ENCODE data around the gene YEATS4. TPM values are rescaled to one million over a fixed set of nuclear protein-coding genes. Genes with fewer than 3 reads are reported as not detected.

The YEATS4 gene
- total RNA-seq, 1 donor = 37.2 TPM

- no peak overlapping the region for H3K4me3 ChIP-seq (ENCODE audit: low read depth, low read length)
- DNase-seq (ENCODE audit: low read depth) = no peak
- TF ChIP-seq, protein P1, sequence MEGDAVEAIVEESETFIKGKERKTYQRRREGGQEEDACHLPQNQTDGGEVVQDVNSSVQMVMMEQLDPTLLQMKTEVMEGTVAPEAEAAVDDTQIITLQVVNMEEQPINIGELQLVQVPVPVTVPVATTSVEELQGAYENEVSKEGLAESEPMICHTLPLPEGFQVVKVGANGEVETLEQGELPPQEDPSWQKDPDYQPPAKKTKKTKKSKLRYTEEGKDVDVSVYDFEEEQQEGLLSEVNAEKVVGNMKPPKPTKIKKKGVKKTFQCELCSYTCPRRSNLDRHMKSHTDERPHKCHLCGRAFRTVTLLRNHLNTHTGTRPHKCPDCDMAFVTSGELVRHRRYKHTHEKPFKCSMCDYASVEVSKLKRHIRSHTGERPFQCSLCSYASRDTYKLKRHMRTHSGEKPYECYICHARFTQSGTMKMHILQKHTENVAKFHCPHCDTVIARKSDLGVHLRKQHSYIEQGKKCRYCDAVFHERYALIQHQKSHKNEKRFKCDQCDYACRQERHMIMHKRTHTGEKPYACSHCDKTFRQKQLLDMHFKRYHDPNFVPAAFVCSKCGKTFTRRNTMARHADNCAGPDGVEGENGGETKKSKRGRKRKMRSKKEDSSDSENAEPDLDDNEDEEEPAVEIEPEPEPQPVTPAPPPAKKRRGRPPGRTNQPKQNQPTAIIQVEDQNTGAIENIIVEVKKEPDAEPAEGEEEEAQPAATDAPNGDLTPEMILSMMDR (IDR thresholded peaks at IDR 0.05; ENCODE audit: insufficient read depth, low read length) = no peak
Measured at GRCh38 chr12:69342421-69342820, 17.1 kb upstream of the YEATS4 start.

- TF ChIP-seq, protein P1 (IDR thresholded peaks at IDR 0.05; ENCODE audit: insufficient read depth, low read length) = no peak
- H3K4me3 ChIP-seq (ENCODE audit: low read depth, low read length) = no peak overlapping the region
- no peak for DNase-seq (ENCODE audit: low read depth)
Measured at GRCh38 chr12:69343357-69343756, 16.2 kb upstream of the YEATS4 start.

- H3K4me3 ChIP-seq (ENCODE audit: low read depth, low read length) = no peak overlapping the region
- no peak for DNase-seq (ENCODE audit: low read depth)
- TF ChIP-seq, protein P1 (IDR thresholded peaks at IDR 0.05; ENCODE audit: insufficient read depth, low read length) = no peak
Measured at GRCh38 chr12:69343885-69344612, 15.5 kb upstream of the YEATS4 start.

- no peak for DNase-seq (ENCODE audit: low read depth)
- H3K4me3 ChIP-seq (ENCODE audit: low read depth, low read length) = no peak overlapping the region
- TF ChIP-seq, protein P1 (IDR thresholded peaks at IDR 0.05; ENCODE audit: insufficient read depth, low read length) = no peak
Measured at GRCh38 chr12:69345077-69345476, 14.5 kb upstream of the YEATS4 start.

GRCh38 chr12:69345742-69346141, 13.8 kb upstream of the YEATS4 start:
- TF ChIP-seq, protein P1 (IDR thresholded peaks at IDR 0.05; ENCODE audit: insufficient read depth, low read length) = no peak
- no peak for DNase-seq (ENCODE audit: low read depth)
- H3K4me3 ChIP-seq (ENCODE audit: low read depth, low read length) = no peak overlapping the region

GRCh38 chr12:69348162-69348938, 11.2 kb upstream of the YEATS4 start, which contains the start of gene LYZ:
LYZ (plus strand) TSS chr12:69348381; CDS start chr12:69348409, 28 bp downstream.
- no peak within 1 kb of the TSS for H3K4me3 ChIP-seq (ENCODE audit: low read depth, low read length)
- TF ChIP-seq, protein P1 (IDR thresholded peaks at IDR 0.05; ENCODE audit: insufficient read depth, low read length) = no peak
- DNase-seq (ENCODE audit: low read depth) = no peak

Measured in fibroblast of the aortic adventitia (primary cell).